ENCODE data around the gene SCNN1G. TPM values are rescaled to one million over a fixed set of nuclear protein-coding genes. Genes with fewer than 3 reads are reported as not detected.

Gene SCNN1G
- total RNA-seq, 1 experiment from 2014 or later: 6.3 TPM

DNA sequence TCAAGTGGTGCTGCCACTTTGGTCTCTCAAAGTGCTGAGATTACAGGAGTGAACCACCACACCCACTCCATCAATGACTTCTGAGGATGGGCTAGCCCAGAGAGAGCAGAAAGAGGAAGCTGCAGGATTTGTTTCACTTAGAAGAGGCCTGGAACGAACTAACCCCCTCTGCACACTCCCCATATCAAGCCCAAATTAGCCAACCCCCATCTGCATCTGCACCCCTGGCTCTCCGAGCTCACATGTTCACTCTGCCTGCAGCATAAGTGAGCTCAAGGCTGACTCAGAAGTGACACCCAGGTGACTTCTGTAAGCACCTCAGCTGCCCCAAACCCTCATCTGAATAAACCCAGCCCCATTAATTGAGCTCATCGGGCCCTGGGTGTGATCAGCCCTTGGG lies 4.8 kb downstream of the SCNN1G start:
- no peak for DNase-seq
- H3K27me3 ChIP-seq (ENCODE audit: low read length): no peaks in the 10 kb centered on the region
- no peaks in the 10 kb centered on the region for H3K9me3 ChIP-seq (ENCODE audit: low read length)
- intact Hi-C loops (cut with micrococcal nuclease): loop anchor here (10.0 kb wide), 1 partner anchor 97 kb away; no protein-coding TSS in a partner anchor
- H3K27ac ChIP-seq (ENCODE audit: low read length): no peak overlapping the region
- H3F3A ChIP-seq (ENCODE audit: low read length, unreplicated experiment): no peaks in the 10 kb centered on the region
- no peak overlapping the region for H3K4me2 ChIP-seq (ENCODE audit: low read length)
- ChIA-PET CTCF (no interaction called here), POLR2A (ENCODE audit: unreplicated experiment) (interaction anchor here (0.7 kb wide), 1 partner anchor 125 kb away, joined by 27 read pairs; no protein-coding TSS in a partner anchor)
- BruUV-seq (replicated peaks): no TSS peak
- H4K20me1 ChIP-seq (ENCODE audit: low read length): no peaks in the 10 kb centered on the region
- H3K9ac ChIP-seq (ENCODE audit: low read length): no peak overlapping the region
- H3K4me3 ChIP-seq (ENCODE audit: low read length): no peak overlapping the region
- no peak overlapping the region for H2AFZ ChIP-seq (ENCODE audit: low read length)
- H3K36me3 ChIP-seq (ENCODE audit: low read depth, low read length): no peaks in the 10 kb centered on the region
- H3K79me2 ChIP-seq (ENCODE audit: low read length): peaks cover 12% of the 10 kb centered on the region
- no peaks in the 10 kb centered on the region for H3K9me2 ChIP-seq (replicated peaks; ENCODE audit: low read length)
- no peaks in the 10 kb centered on the region for H3K4me1 ChIP-seq (ENCODE audit: insufficient read depth, low read length)
- ATAC-seq: no peak
- no peak for TF ChIP-seq EZH2phosphoT487 (IDR thresholded peaks at IDR 0.05; ENCODE audit: borderline replicate concordance, low read length)
- TF ChIP-seq, protein P1, sequence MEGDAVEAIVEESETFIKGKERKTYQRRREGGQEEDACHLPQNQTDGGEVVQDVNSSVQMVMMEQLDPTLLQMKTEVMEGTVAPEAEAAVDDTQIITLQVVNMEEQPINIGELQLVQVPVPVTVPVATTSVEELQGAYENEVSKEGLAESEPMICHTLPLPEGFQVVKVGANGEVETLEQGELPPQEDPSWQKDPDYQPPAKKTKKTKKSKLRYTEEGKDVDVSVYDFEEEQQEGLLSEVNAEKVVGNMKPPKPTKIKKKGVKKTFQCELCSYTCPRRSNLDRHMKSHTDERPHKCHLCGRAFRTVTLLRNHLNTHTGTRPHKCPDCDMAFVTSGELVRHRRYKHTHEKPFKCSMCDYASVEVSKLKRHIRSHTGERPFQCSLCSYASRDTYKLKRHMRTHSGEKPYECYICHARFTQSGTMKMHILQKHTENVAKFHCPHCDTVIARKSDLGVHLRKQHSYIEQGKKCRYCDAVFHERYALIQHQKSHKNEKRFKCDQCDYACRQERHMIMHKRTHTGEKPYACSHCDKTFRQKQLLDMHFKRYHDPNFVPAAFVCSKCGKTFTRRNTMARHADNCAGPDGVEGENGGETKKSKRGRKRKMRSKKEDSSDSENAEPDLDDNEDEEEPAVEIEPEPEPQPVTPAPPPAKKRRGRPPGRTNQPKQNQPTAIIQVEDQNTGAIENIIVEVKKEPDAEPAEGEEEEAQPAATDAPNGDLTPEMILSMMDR (conservative IDR thresholded peaks at IDR 0.05; ENCODE audit: low read depth, low read length): no peak
- no peak for TF ChIP-seq EZH2 (IDR thresholded peaks at IDR 0.05; ENCODE audit: low read length, unreplicated experiment)

- intact Hi-C loops (cut with micrococcal nuclease): loop anchor here (10.0 kb wide), 1 partner anchor 96 kb away; no protein-coding TSS in a partner anchor
- no peak overlapping the region for H3K4me2 ChIP-seq (ENCODE audit: low read length)
- H3K79me2 ChIP-seq (ENCODE audit: low read length): 0 out of 2 replicates have a peak, but pooled peaks cover under 1% of the 10 kb centered on the region
- ATAC-seq: no peak
- H3K27me3 ChIP-seq (ENCODE audit: low read length): no peaks in the 10 kb centered on the region
- BruUV-seq (replicated peaks): no TSS peak
- no peaks in the 10 kb centered on the region for H3K36me3 ChIP-seq (ENCODE audit: low read depth, low read length)
- no peaks in the 10 kb centered on the region for H3K9me3 ChIP-seq (ENCODE audit: low read length)
- H3K9ac ChIP-seq (ENCODE audit: low read length): no peak overlapping the region
- TF ChIP-seq, protein P1 (conservative IDR thresholded peaks at IDR 0.05; ENCODE audit: low read depth, low read length): no peak
- no peaks in the 10 kb centered on the region for H3K9me2 ChIP-seq (replicated peaks; ENCODE audit: low read length)
- ChIA-PET CTCF (no interaction called here), POLR2A (ENCODE audit: unreplicated experiment) (no interaction called here)
- H3F3A ChIP-seq (ENCODE audit: low read length, unreplicated experiment): no peaks in the 10 kb centered on the region
- H2AFZ ChIP-seq (ENCODE audit: low read length): no peak overlapping the region
- no peak overlapping the region for H3K27ac ChIP-seq (ENCODE audit: low read length)
- H4K20me1 ChIP-seq (ENCODE audit: low read length): no peaks in the 10 kb centered on the region
- no peak for DNase-seq
- no peaks in the 10 kb centered on the region for H3K4me1 ChIP-seq (ENCODE audit: insufficient read depth, low read length)
- H3K4me3 ChIP-seq (ENCODE audit: low read length): no peak overlapping the region
Measured at GRCh38 chr16:23188911-23189310, 6.4 kb downstream of the SCNN1G start.

DNA sequence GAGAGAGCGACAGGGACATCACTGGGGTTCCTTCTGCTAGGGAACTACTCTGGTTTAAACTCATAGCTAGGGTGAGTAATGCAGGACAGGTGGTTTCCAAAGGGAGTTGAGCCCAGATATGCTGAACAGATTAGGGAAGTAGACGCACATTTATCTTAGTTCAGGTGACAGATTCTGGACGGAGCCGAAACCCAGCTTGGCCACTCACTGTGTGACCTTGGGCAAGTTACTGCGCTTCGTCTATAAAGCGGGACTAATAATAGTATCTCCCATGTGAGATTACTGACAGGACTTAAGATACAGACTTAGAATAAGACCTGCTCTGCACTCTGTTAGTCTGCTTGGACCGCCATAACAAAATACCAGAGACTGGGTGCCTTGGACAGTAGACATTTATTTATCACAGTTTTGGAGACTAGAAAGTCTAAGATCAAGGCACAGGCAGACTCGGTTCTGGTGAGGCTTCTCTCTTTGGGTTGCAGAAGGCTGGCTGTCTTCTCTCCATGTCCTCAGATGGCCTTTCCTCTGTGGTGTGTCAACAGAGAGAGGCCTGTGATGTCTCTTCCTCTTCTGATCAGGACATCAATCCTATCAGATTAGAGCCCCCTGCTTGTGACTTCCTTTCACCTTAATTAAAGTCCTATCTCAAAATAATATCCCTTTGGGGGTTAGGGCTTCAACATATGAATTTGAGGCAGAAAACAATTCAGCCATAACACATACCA lies 12.1 kb downstream of the SCNN1G start:
- ATAC-seq: no peak
- Histone ChIP-seq H3K36me3 (ENCODE audit: low read depth, low read length) (no peaks in the 10 kb centered on the region), H3K27me3 (ENCODE audit: low read length) (no peaks in the 10 kb centered on the region), H2AFZ (ENCODE audit: low read length) (no peak overlapping the region), H3F3A (ENCODE audit: low read length, unreplicated experiment) (no peaks in the 10 kb centered on the region), H3K79me2 (ENCODE audit: low read length) (no peaks in the 10 kb centered on the region), H3K27ac (ENCODE audit: low read length) (no peak overlapping the region), H3K9ac (ENCODE audit: low read length) (no peak overlapping the region), H3K4me3 (ENCODE audit: low read length) (no peak overlapping the region), H3K9me2 (replicated peaks; ENCODE audit: low read length) (no peaks in the 10 kb centered on the region), H3K4me2 (ENCODE audit: low read length) (no peak overlapping the region), H3K4me1 (ENCODE audit: insufficient read depth, low read length) (no peaks in the 10 kb centered on the region), H3K9me3 (ENCODE audit: low read length) (no peaks in the 10 kb centered on the region), H4K20me1 (ENCODE audit: low read length) (no peaks in the 10 kb centered on the region)
- BruUV-seq (replicated peaks): no TSS peak
- ChIA-PET POLR2A (ENCODE audit: unreplicated experiment) (no interaction called here), CTCF (no interaction called here)
- intact Hi-C loops (cut with micrococcal nuclease): no loop called here
- no peak for DNase-seq
- TF ChIP-seq EZH2phosphoT487 (IDR thresholded peaks at IDR 0.05; ENCODE audit: borderline replicate concordance, low read length): no peak
- no peak for TF ChIP-seq EZH2 (IDR thresholded peaks at IDR 0.05; ENCODE audit: low read length, unreplicated experiment)
- TF ChIP-seq, protein P1 (conservative IDR thresholded peaks at IDR 0.05; ENCODE audit: low read depth, low read length): no peak
